Mesenteric fat pad (tissue), 1 donor: ENCODE data around the gene SLCO4A1. TPM values are rescaled to one million over a fixed set of nuclear protein-coding genes. Genes with fewer than 3 reads are reported as not detected.

ENCODE experiments used
- DNase-seq: peaks from one replicate; pipeline ENCODE4 v3.0.0-alpha.2; 2020; ENCODE audit warnings: low spot score
- total RNA-seq: library from RNA; stranded (reverse); fragmentation: NEBNext Ultra II Directional; extraction: Animal tissue kit (Norgen Biotek cat#: 25700); gene quantifications from one replicate; pipeline ENCODE4 v1.2.1, GENCODE V29; 2021
- donor health status: DM: yes; HTN: yes; CAD: no.

Gene SLCO4A1
- total RNA-seq, 1 donor from 2014 or later: 44.4 TPM

GRCh38 chr20:62696989-62697388 lies 54.7 kb downstream of the SLCO4A1 start:
- DNase-seq: no peak

GRCh38 chr20:62697468-62697912 lies 55.2 kb downstream of the SLCO4A1 start:
- DNase-seq: no peak

- DNase-seq: no peak
These were observed 55.9 kb downstream of the SLCO4A1 start for GRCh38 chr20:62698231-62698630.

- DNase-seq: no peak
These were observed 57.0 kb downstream of the SLCO4A1 start for GRCh38 chr20:62699296-62699695.

GRCh38 chr20:62699741-62700140 lies 57.4 kb downstream of the SLCO4A1 start:
- DNase-seq: no peak

DNA sequence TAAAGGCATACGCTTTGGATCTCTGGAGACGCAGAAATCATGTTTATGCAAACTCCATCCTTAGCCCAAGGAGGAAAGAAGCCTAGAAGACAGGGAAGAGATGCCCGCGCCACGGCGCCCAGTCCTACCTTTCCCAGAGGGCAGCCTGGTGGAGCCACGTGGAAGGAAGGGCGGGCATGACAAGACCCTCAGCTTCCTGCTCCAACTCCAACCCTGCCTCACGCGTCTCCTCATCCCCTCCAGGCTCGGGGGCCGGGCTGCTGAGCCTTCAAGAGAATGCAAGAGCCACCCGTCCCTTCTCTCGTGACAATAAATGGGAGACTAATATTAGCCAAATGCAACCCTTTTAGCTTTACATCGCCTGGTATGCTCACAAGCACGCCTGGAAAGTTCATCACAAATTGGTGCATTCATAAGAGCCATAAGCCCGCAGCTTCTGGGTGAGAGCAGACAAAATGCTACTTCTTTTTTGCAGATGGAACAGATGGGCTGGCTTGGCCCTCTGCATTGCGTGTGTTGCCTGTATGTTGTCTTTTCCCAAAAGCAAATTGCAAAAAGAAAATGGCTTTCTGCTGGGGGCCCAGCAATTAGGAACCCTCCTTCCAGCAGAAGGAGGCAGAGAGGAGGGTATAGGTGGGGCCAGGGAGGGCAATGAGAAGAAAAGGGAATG lies 58.1 kb downstream of the SLCO4A1 start:
- no peak for DNase-seq

DNA sequence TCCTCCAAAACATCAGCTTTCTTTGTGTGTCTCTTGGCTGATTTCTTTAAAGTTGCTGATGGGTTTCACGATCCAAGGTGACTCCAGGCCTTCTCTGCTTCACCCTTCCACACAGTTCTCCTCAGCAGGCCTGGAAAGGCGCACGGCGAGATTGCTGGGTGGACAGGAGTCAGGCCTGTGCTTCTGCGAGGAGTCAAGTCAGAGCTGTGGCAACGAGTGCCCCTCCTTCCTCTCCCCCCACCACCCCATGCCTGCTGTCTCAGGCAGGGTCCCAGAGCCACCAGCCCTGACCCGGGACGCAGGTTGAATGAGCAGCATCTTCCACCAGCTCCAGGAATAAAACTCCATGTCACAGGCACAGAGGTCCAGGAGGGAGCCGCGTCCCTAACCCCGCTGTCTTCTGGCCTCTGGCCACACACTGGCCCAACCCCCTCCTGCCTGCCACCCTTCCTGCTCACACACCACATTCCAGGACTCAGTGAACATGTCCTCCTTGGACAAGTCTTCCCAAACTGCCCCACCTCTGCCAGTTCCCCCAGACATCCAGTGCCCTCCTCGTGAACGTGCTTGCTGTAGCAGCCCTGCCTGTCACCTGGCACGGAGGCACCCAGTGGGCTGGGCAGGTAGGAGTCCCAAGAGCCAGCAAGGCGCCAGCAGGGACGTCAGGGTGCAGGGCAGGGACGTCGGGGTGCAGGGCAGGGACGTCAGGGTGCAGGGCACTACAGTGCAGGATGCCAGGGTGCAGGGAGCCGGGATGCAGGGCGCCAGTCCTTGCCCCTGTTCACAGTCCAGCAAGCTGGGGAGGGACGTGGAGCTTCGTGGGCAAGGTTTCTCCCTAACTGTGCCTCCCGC lies 59.1 kb downstream of the SLCO4A1 start:
- no peak for DNase-seq

GRCh38 chr20:62702013-62702300 lies 59.7 kb downstream of the SLCO4A1 start:
- DNase-seq: no peak

DNA sequence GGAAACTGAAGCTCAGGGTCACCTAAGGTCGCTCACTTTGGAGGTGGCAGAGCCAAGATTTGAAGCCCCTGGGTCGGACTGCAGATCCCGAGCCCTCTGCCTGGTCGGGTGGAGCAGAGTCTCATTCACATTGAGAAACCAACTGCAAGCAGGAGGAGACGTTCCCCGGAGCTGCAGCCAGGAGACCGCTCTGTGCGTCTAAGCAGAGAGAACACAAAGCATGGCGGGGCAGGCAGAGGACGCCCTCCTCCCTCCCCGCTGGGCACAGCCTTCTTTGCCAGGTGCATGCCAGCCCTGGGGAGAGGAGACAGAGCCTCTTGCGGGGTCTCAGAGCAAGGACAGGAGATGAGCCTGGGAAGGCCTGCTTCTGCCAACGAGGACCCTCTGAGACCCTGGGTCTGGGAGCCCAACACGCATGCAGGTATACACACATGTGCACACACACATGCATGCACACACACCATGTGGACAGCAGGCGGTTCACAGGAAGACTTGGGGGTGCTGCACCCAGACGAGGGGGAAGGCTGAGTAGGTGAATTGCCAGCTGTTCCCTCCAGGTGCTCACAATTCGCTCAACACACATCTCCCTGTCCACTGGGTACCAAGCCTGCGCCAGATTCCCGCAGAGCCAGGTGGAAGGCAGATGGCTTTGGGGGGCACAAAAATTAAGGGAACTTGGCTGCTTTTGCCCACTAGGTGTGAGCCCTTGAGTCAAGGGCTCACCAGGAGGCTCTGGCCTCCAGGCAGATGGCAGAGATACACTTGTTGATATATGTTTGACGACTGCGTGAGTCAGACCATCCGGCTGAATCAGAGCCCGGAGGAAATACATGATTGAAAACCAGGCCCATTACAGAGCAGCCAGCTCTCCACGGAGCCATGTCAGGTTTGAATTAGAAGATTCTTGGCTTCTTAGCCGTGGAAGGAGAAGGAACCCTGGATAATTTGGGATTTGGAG lies 60.9 kb downstream of the SLCO4A1 start:
- no peak for DNase-seq

DNA sequence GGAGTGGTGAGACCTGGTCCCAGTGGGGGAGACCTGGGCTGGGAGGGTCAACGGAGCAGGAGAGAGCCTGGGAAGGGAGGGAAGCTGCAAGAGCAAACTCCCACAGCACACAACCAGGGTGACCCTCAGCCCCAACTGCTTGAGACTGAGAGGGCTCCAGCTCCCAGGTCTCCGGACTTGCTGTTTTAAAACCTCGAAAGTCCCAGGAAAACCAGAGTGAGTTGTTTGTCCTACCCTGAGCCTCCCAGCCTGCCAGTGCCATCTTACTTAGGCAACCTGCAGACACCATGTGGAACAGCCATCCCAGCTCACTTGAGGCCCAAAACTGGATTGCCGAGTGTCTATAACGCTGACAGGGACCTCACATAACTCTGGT lies 61.5 kb downstream of the SLCO4A1 start:
- DNase-seq: no peak

DNA sequence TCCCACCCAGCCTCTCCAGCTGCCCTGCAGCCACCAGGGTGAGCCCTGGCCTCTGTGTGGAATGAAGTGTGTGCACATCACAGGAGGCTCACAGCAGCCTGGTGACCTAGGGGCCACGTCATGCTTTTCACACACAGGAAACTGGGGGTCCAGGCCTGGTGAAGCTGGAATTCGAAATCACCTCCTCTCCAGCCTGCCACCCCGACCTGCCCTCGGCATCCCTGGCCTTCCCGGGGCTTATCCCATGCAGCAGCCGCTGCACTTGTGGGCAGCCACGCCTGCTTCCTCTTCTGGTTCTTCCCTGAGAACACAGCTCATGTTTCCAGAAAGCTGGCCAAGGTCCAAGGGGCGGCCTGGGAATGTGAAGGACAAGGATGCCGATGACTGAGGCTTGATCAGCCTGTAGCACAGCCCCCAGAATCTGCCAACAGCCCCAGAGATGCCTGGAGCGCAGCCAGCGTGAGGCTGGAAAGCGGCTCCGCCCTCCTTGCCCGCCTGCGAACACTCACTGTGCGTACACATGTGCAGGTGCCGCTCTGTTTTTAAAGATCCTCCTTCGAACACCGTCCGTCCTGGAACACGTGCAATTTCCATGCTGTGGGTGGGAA lies 62.1 kb downstream of the SLCO4A1 start:
- DNase-seq: no peak

DNA sequence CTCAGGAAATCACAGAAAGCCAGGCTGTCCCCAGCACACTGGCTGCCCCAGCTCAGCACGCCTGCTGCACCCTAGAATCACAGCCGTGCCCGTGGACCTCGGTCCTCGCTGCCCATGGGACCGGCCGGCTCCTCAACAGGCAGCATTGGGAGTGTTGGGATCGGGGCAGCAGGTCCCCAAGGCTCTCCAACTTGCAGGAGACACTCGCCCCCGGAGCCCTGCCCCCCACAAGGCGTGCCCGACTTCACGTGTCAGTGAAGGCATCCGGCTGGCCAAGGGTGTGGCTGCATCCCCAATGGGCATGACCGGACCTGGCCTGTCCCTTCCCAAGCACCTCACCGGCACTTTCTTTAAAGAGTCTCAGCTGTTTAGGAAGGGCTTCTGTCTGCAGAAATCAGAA lies 63.3 kb downstream of the SLCO4A1 start:
- DNase-seq: no peak

DNA sequence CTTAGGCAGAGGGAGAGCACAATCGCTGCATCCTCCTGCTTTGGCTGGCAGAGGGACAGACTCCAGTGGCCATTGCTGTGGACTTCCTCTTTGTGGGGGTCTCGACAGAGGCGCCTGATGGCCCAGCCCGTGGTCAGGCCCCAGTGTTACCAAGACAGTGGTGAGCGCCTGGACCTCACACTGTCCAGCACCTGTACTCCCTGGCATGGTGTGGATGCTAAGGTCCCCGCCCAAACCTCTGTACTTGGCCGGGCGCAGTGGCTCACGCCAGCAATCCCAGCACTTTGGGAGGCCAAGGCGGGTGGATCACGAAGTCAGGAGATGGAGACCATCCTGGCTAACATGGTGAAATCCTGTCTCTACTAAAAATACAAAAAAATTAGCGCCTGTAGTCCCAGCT lies 64.0 kb downstream of the SLCO4A1 start:
- no peak for DNase-seq

GRCh38 chr20:62706857-62707256 lies 64.6 kb downstream of the SLCO4A1 start:
- no peak for DNase-seq

GRCh38 chr20:62707276-62707920 lies 65.1 kb downstream of the SLCO4A1 start:
- no peak for DNase-seq

GRCh38 chr20:62707921-62708521 lies 65.7 kb downstream of the SLCO4A1 start:
- no peak for DNase-seq

DNA sequence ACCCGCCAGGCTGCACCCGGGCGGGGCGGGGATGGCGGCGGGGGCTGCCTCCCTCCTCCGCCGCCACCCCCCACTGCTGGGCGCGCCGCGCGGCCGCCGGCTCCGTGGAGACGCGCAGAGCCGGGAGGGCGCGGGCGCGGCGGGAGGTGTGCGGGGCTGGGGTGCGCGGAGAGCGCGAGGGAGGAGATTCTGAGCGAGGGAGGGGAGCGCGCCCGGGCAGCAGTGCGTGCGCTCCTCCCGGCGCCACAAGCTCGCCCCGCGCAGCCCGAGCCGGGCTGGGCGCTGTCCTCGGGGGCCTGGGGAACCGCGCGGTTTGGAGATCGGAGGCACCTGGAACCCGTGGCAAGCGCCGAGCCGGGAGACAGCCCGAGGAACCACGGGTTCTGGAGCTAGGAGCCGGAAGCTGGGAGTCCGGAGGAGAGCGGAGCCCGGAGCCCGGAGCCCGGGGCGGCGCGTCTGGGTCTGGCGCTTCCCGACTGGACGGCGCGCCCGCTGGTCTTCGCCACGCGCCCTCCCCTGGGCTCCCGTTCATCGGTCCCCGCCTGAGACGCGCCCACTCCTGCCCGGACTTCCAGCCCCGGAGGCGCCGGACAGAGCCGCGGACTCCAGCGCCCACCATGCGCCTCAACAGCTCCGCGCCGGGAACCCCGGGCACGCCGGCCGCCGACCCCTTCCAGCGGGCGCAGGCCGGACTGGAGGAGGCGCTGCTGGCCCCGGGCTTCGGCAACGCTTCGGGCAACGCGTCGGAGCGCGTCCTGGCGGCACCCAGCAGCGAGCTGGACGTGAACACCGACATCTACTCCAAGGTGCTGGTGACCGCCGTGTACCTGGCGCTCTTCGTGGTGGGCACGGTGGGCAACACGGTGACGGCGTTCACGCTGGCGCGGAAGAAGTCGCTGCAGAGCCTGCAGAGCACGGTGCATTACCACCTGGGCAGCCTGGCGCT lies 66.6 kb downstream of the SLCO4A1 start, which contains the start of gene NTSR1:
TSS of gene NTSR1 (plus strand) at position 246 of the 946 bp plus-strand sequence. CDS start at position 618, 372 bp downstream.
- DNase-seq: no peak

- DNase-seq: no peak
These were observed 67.2 kb downstream of the SLCO4A1 start for GRCh38 chr20:62709537-62709905.

DNA sequence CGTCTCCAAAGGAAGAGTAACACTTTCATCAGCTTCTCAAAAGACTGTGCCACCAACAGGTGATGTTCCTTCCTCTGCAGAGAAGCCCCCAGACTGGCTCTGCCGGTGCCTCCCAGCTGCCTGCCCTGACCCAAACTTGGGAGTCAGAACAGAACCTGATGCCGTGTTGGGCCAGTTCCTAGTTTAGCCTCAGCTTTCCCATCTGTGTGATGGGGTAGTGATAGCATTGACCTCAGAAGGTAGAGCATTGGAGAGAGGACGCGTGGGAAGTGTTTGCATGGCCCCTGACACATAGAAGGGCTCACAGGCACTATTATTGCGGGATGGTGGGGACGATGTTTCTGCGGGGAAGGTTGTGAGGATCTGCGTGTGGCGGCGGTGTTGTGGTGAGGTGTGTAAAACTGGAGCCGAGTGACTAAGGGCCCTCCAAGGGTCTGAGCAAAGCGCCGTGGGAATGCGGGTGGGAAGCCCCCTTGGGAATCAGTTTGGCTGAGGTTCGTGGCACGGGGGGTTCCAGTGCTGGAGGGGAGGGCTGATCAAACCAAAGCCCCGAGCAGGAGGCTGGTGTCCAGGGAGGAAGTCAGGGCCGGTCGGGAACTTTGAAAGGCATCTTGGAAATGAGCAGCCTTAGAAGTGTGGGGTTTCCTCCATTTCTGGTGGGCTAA lies 68.0 kb downstream of the SLCO4A1 start:
- DNase-seq: no peak
